ENCODE data around the gene RSPH9. TPM values are rescaled to one million over a fixed set of nuclear protein-coding genes. Genes with fewer than 3 reads are reported as not detected.

RSPH9 gene
- total RNA-seq, 1 donor from 2014 or later = not detected

- H3K4me3 Mint-ChIP-seq (ENCODE audit: unreplicated experiment) = peak overlapping the region; percentile 96
- H3K27ac Mint-ChIP-seq (ENCODE audit: unreplicated experiment) = peak overlapping the region; percentile 95
- no peaks in the 10 kb centered on the region for H3K36me3 Mint-ChIP-seq (ENCODE audit: low read depth, unreplicated experiment)
- no peak for TF ChIP-seq CTCF (IDR thresholded peaks at IDR 0.05; ENCODE audit: unreplicated experiment)
- peaks cover 4% of the 10 kb centered on the region for H3K27me3 Mint-ChIP-seq (ENCODE audit: unreplicated experiment)
- DNase-seq (ENCODE audit: low spot score) = no peak
- no peaks in the 10 kb centered on the region for H3K9me3 Mint-ChIP-seq (ENCODE audit: unreplicated experiment)
- peaks cover 23% of the 10 kb centered on the region for H3K4me1 Mint-ChIP-seq (ENCODE audit: unreplicated experiment)
Measured at GRCh38 chr6:43687079-43687436, 42.2 kb downstream of the RSPH9 start.

- peaks cover 4% of the 10 kb centered on the region for H3K27me3 Mint-ChIP-seq (ENCODE audit: unreplicated experiment)
- H3K4me1 Mint-ChIP-seq (ENCODE audit: unreplicated experiment) = peaks cover 20% of the 10 kb centered on the region
Measured at GRCh38 chr6:43687437-43688347, 42.9 kb downstream of the RSPH9 start, which contains the start of gene MRPS18A. Gene MRPS18A (minus strand): TSS chr6:43687791. CDS start chr6:43687779, 12 bp downstream.

GRCh38 chr6:43689421-43689820, 44.6 kb downstream of the RSPH9 start:
- H3K9me3 Mint-ChIP-seq (ENCODE audit: unreplicated experiment) = no peaks in the 10 kb centered on the region
- H3K4me3 Mint-ChIP-seq (ENCODE audit: unreplicated experiment) = no peak overlapping the region
- peaks cover 3% of the 10 kb centered on the region for H3K27me3 Mint-ChIP-seq (ENCODE audit: unreplicated experiment)
- no peak for DNase-seq (ENCODE audit: low spot score)
- no peak for TF ChIP-seq CTCF (IDR thresholded peaks at IDR 0.05; ENCODE audit: unreplicated experiment)
- H3K27ac Mint-ChIP-seq (ENCODE audit: unreplicated experiment) = no peak overlapping the region
- H3K36me3 Mint-ChIP-seq (ENCODE audit: low read depth, unreplicated experiment) = no peaks in the 10 kb centered on the region
- H3K4me1 Mint-ChIP-seq (ENCODE audit: unreplicated experiment) = peaks cover 16% of the 10 kb centered on the region

More at GRCh38 chr6:43687437-43688347, 42.9 kb downstream of the RSPH9 start, which contains the start of gene MRPS18A:
- Mint-ChIP-seq H3K36me3 (ENCODE audit: low read depth, unreplicated experiment) (no peaks in the 10 kb centered on the region), H3K9me3 (ENCODE audit: unreplicated experiment) (no peaks in the 10 kb centered on the region), H3K4me3 (ENCODE audit: unreplicated experiment) (peak within 1 kb of the TSS; percentile 96), H3K27ac (ENCODE audit: unreplicated experiment) (peak within 1 kb of the TSS; percentile 95)
- no peak for TF ChIP-seq CTCF (IDR thresholded peaks at IDR 0.05; ENCODE audit: unreplicated experiment)
- DNase-seq (ENCODE audit: low spot score) = peak; percentile 81

GRCh38 chr6:43695215-43695966, 50.6 kb downstream of the RSPH9 start:
- no peaks in the 10 kb centered on the region for H3K36me3 Mint-ChIP-seq (ENCODE audit: low read depth, unreplicated experiment)
- no peak for TF ChIP-seq CTCF (IDR thresholded peaks at IDR 0.05; ENCODE audit: unreplicated experiment)
- H3K4me3 Mint-ChIP-seq (ENCODE audit: unreplicated experiment) = no peak overlapping the region
- no peaks in the 10 kb centered on the region for H3K9me3 Mint-ChIP-seq (ENCODE audit: unreplicated experiment)
- no peak overlapping the region for H3K27ac Mint-ChIP-seq (ENCODE audit: unreplicated experiment)
- no peak for DNase-seq (ENCODE audit: low spot score)
- no peaks in the 10 kb centered on the region for H3K27me3 Mint-ChIP-seq (ENCODE audit: unreplicated experiment)
- H3K4me1 Mint-ChIP-seq (ENCODE audit: unreplicated experiment) = peaks cover 15% of the 10 kb centered on the region
